GM23338 (cell line): ENCODE results near the gene FYN.

ENCODE experiments used
- CTCF ChIP-seq, 2 experiments: fragments of 200-600 bp in 1 of 2; sonication (generic) in 1 of 2; conservative IDR thresholded peaks; 2 replicates each; pipeline versions ENCODE4 v1.5.1 to v1.6.1; 2016 to 2017; ENCODE audit warnings: antibody characterized with exemption in 2 of 2, low read depth in 2 of 2, mild to moderate bottlenecking in 2 of 2, moderate library complexity in 1 of 2
- EZH2 ChIP-seq: fragments of 200-600 bp; sonication (generic); IDR thresholded peaks from one replicate; pipeline ENCODE4 v1.8.0; 2017; ENCODE audit warnings: antibody characterized with exemption, mild to moderate bottlenecking, low read depth; ENCODE audit not compliant: unreplicated experiment
- EZH2phosphoT487 ChIP-seq: fragments of 200-600 bp; sonication (generic); IDR thresholded peaks from one replicate; pipeline ENCODE4 v1.8.1; 2018; ENCODE audit warnings: antibody characterized with exemption; ENCODE audit not compliant: unreplicated experiment
- POLR2AphosphoS5 ChIP-seq: IDR thresholded peaks from 2 replicates; pipeline ENCODE4 v1.6.1; 2016; ENCODE audit warnings: antibody characterized with exemption, low read depth
- REST ChIP-seq: IDR thresholded peaks from one replicate; pipeline ENCODE4 v1.6.1; 2018; ENCODE audit warnings: antibody characterized with exemption; ENCODE audit not compliant: unreplicated experiment

- TF ChIP-seq EZH2phosphoT487 = no peak
- TF ChIP-seq CTCF (conservative IDR thresholded peaks at IDR 0.05; ENCODE audit: low read depth in 2 of 2) = no peak
- TF ChIP-seq POLR2AphosphoS5 = no peak
- no peak for TF ChIP-seq REST
- TF ChIP-seq EZH2 = no peak
Observed at GRCh38 chr6:111662072-111662793, 211.0 kb downstream of the FYN start.
